Measurements from ENCODE around the gene TRPM1. TPM values are rescaled to one million over a fixed set of nuclear protein-coding genes. Genes with fewer than 3 reads are reported as not detected.

The TRPM1 gene
- total and polyA plus RNA-seq, 9 of the 15 experiments (the other 6 are each of a cell fraction or from before 2014, with no cell fraction given): 0.01 to 0.06 (median 0.03) TPM; not detected in 5

DNA sequence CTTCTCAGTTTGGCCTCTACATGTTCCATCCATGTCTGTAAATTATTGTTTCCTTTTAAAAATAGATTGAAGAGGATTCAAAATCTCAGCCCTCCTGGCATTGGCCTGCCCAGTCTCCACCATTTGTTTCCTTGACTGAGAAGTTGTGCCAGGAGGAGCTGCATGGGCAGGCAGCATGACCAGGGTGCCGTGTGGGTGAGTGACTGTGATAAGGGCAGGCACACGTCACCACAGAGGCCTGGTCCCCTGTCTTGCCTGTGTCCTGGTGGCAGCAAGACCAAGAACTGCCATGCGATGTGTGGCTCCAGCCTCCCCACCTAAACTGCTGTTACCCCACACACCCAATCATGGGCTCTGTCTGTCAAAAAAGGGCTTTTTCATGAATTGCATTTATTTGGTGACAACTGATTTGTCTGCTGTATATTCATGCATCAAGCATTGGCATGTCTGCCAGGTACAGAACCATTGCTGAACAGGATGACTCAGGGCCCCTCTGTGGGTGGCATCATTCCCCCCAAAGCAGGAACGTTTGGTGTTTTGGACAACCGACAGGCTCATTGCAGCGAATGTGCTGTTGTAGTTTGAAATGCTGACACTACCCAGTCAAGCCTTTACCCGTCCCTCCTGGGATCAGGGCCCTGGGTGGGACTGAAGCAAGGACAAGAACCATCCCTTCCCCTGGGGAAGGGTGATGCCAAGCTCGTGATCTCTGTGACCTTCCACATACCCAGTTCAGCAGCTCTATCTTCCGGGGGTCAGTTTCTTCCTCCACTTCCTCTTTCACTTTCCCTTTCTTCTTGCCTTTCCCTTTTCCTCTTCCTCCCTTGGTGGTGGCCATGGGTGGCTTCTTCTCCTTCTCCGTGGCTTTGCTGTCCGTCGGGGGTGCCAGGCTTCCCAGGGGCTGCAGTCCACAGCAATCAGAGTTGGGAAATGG is 51.6 kb downstream of the TRPM1 start:
- no peaks in the 10 kb centered on the region; the same call in 1 of the 2 replicates for H4K20me1 ChIP-seq (replicated peaks; ENCODE audit: control insufficient read depth, insufficient read depth, low read length)
- CTCF ChIA-PET (ENCODE audit: low intra/inter-chr PET ratio): no interaction called here
- DNase-seq (ENCODE audit: extremely low read depth in 1 of 4, low spot score in 3 of 4) (no peak), ATAC-seq (no peak), FAIRE-seq (no peak)
- H3K36me3 ChIP-seq (ENCODE audit: control insufficient read depth, insufficient read depth, low read length): no peaks in the 10 kb centered on the region
- no TSS peak for BruUV-seq (replicated peaks)
- no peak overlapping the region for H3K27ac ChIP-seq (ENCODE audit: extremely low read depth, low read depth, low read length)
- H3K4me1 ChIP-seq (replicated peaks in 1 of 2; ENCODE audit: control insufficient read depth in 2 of 2, insufficient read depth in 2 of 2, low read length in 2 of 2): no peaks in the 10 kb centered on the region
- no peaks in the 10 kb centered on the region for H3K9me1 ChIP-seq (ENCODE audit: control insufficient read depth, insufficient read depth, low read length)
- no peak overlapping the region for H2AFZ ChIP-seq (ENCODE audit: low read depth, low read length)
- H3K27me3 ChIP-seq (ENCODE audit: control insufficient read depth in 2 of 2, insufficient read depth in 2 of 2, low read length in 2 of 2): peaks cover 21 to 44% of the 10 kb centered on the region in 2 experiments; a peak in 4 of 5 replicates
- intact Hi-C loops (cut with micrococcal nuclease): no loop called here
- no peaks in the 10 kb centered on the region for H3K79me2 ChIP-seq (ENCODE audit: control insufficient read depth, insufficient read depth, low read length)
- in situ Hi-C loops (cut with MboI): no loop called here
- 4% methylated on average over 12 of the region's 12 CpGs for WGBS (ENCODE audit: insufficient coverage, low coverage, missing lambda C conversion rate)
- POLR2A ChIA-PET: interaction anchor here (0.6 to 0.8 kb wide), 3 partner anchors 10 to 60 kb away, joined by 3 to 7 read pairs (median 3); no protein-coding TSS in a partner anchor
- no peak overlapping the region for H3K4me3 ChIP-seq
- H3K9me3 ChIP-seq (replicated peaks; ENCODE audit: control insufficient read depth, insufficient read depth, low read depth, low read length): no peaks in the 10 kb centered on the region
- no peak overlapping the region; the same call in 1 of the 2 replicates for H3K4me2 ChIP-seq (ENCODE audit: insufficient read depth, low read length)
- no peak overlapping the region for H3K9ac ChIP-seq (ENCODE audit: insufficient read depth in 1 of 2, low read depth in 2 of 2, low read length in 2 of 2)
- TF ChIP-seq ZFP1 (CRISPR knock-in tag; IDR thresholded peaks at IDR 0.05) (no peak), ZNF184 (CRISPR knock-in tag; IDR thresholded peaks at IDR 0.05) (no peak), NELFE (IDR thresholded peaks at IDR 0.05; ENCODE audit: insufficient read depth, insufficient read length) (no peak), BDP1 (IDR thresholded peaks at IDR 0.05; ENCODE audit: insufficient read depth, insufficient read length) (no peak), FOXP1 (CRISPR knock-in tag; IDR thresholded peaks at IDR 0.05) (no peak), E4F1 (CRISPR knock-in tag; IDR thresholded peaks at IDR 0.05; ENCODE audit: borderline replicate concordance) (no peak), SNRNP70 (optimal IDR thresholded peaks at IDR 0.05; ENCODE audit: low read depth, low read length) (no peak), PHF20 (IDR thresholded peaks at IDR 0.05; ENCODE audit: partially characterized antibody) (no peak), ZNF253 (CRISPR knock-in tag; conservative IDR thresholded peaks at IDR 0.05) (no peak), ARNT (IDR thresholded peaks at IDR 0.05) (no peak), SAFB (IDR thresholded peaks at IDR 0.05; ENCODE audit: borderline replicate concordance, low read depth, low read length) (no peak), ZNF23 (CRISPR knock-in tag; IDR thresholded peaks at IDR 0.05) (no peak)
- TF ChIP-seq, protein P1, sequence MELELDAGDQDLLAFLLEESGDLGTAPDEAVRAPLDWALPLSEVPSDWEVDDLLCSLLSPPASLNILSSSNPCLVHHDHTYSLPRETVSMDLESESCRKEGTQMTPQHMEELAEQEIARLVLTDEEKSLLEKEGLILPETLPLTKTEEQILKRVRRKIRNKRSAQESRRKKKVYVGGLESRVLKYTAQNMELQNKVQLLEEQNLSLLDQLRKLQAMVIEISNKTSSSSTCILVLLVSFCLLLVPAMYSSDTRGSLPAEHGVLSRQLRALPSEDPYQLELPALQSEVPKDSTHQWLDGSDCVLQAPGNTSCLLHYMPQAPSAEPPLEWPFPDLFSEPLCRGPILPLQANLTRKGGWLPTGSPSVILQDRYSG (tag; conservative IDR thresholded peaks at IDR 0.05; ENCODE audit: low read depth): 0 out of 2 replicates have a peak, but pooled peaks have one; percentile 45
- TF ChIP-seq, protein P2, sequence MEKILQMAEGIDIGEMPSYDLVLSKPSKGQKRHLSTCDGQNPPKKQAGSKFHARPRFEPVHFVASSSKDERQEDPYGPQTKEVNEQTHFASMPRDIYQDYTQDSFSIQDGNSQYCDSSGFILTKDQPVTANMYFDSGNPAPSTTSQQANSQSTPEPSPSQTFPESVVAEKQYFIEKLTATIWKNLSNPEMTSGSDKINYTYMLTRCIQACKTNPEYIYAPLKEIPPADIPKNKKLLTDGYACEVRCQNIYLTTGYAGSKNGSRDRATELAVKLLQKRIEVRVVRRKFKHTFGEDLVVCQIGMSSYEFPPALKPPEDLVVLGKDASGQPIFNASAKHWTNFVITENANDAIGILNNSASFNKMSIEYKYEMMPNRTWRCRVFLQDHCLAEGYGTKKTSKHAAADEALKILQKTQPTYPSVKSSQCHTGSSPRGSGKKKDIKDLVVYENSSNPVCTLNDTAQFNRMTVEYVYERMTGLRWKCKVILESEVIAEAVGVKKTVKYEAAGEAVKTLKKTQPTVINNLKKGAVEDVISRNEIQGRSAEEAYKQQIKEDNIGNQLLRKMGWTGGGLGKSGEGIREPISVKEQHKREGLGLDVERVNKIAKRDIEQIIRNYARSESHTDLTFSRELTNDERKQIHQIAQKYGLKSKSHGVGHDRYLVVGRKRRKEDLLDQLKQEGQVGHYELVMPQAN (IDR thresholded peaks at IDR 0.05; ENCODE audit: borderline replicate concordance): no peak
